Measurements from ENCODE around the gene SPOCK1. TPM values are rescaled to one million over a fixed set of nuclear protein-coding genes. Genes with fewer than 3 reads are reported as not detected.

Gene SPOCK1
- total RNA-seq, 1 experiment from 2014 or later = 10.9 TPM

DNA sequence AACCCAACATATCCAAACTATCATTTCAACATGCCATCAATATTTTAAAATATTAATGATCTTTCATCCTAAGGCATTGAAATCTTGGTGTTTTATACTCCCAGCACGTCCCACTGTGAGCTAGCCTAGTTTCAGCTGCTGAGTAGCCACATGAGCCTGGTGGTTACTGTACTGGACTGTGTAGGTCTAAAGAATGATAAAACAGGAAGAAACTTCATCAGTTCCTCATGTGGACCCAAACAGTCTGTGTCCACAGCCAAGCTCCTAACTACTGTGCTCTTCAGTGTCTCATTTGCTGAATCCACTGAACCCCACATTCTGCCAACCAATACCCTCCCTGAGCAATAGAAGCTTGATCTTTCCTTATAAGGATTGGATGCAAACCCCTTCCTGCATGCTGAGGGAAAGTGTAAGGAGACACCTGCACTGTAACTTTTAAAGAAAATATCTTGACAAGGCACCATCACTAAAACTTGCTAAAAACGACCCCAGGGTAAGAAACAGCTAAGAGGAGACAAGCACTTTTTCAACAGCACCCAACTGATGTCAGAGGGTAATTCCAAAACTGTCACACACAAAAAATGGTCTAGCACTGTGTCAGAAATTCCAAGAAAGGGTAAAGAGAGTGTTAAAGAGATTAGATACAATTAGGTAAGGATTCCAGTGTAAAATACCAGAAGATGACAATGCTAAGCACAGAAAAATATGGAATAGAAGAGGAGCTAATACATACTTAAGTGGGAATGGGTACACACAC is 126.9 kb downstream of the SPOCK1 start:
- H3K79me1 ChIP-seq (ENCODE audit: insufficient read depth, low read depth, low read length, poor library complexity, severe bottlenecking) = no peaks in the 10 kb centered on the region
- H3K27me3 Mint-ChIP-seq (ENCODE audit: low read depth) = no peaks in the 10 kb centered on the region
- no peak overlapping the region for H4K5ac ChIP-seq (ENCODE audit: insufficient read length, low read depth, low read length)
- no peak overlapping the region for H3K23ac ChIP-seq (ENCODE audit: insufficient read length, low read depth, low read length)
- TF ChIP-seq, protein P1, sequence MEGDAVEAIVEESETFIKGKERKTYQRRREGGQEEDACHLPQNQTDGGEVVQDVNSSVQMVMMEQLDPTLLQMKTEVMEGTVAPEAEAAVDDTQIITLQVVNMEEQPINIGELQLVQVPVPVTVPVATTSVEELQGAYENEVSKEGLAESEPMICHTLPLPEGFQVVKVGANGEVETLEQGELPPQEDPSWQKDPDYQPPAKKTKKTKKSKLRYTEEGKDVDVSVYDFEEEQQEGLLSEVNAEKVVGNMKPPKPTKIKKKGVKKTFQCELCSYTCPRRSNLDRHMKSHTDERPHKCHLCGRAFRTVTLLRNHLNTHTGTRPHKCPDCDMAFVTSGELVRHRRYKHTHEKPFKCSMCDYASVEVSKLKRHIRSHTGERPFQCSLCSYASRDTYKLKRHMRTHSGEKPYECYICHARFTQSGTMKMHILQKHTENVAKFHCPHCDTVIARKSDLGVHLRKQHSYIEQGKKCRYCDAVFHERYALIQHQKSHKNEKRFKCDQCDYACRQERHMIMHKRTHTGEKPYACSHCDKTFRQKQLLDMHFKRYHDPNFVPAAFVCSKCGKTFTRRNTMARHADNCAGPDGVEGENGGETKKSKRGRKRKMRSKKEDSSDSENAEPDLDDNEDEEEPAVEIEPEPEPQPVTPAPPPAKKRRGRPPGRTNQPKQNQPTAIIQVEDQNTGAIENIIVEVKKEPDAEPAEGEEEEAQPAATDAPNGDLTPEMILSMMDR (conservative IDR thresholded peaks at IDR 0.05) = no peak
- H3K27ac Mint-ChIP-seq = no peak overlapping the region
- no CpG with 5 or more reads among the region's 2 CpGs for WGBS (ENCODE audit: extremely low coverage, insufficient read length, low lambda C conversion rate)
- no peak overlapping the region for H3K18ac ChIP-seq (ENCODE audit: insufficient read length, low read depth, low read length)
- no peak overlapping the region for H3K4ac ChIP-seq (ENCODE audit: low read depth, low read length)
- no peak overlapping the region for H4K8ac ChIP-seq (replicated peaks; ENCODE audit: insufficient read length, low read depth, low read length)
- H2BK120ac ChIP-seq (ENCODE audit: low read depth, low read length, poor library complexity, severe bottlenecking) = no peak overlapping the region
- H3K9me3 Mint-ChIP-seq = no peaks in the 10 kb centered on the region
- no peaks in the 10 kb centered on the region for H3K36me3 Mint-ChIP-seq (ENCODE audit: insufficient read depth in 1 of 3, low read depth in 3 of 3)
- no peak overlapping the region for H2BK15ac ChIP-seq (ENCODE audit: low read depth, low read length)
- no peak overlapping the region for H2BK12ac ChIP-seq (ENCODE audit: insufficient read length, low read depth, low read length)
- no peak overlapping the region for H3K9ac ChIP-seq (ENCODE audit: extremely low read depth, insufficient read length, low read length)
- H3K4me1 ChIP-seq (ENCODE audit: insufficient read depth, low read length) = no peaks in the 10 kb centered on the region; the same call in 1 of the 2 replicates
- H3K4me1 Mint-ChIP-seq = peaks cover 2 to 6% of the 10 kb centered on the region in 2 experiments
- no peak overlapping the region for H2AFZ ChIP-seq (ENCODE audit: low read length)
- H3K27ac ChIP-seq (ENCODE audit: insufficient read length, low read depth, low read length) = no peak overlapping the region
- no peak overlapping the region for H2AK5ac ChIP-seq (ENCODE audit: insufficient read length, low read length)
- no peaks in the 10 kb centered on the region for H3K9me3 ChIP-seq (ENCODE audit: control insufficient read depth, low read depth, low read length)
- H3K56ac ChIP-seq (ENCODE audit: insufficient read length, low read depth, low read length) = no peak overlapping the region
- H3K4me2 ChIP-seq (ENCODE audit: insufficient read depth, insufficient read length, low read length) = no peak overlapping the region
- no peaks in the 10 kb centered on the region for H3K23me2 ChIP-seq (ENCODE audit: insufficient read length, low read depth, low read length, poor library complexity, severe bottlenecking)
- no peaks in the 10 kb centered on the region for H3K79me2 ChIP-seq (ENCODE audit: insufficient read depth, low read length)
- H3K4me3 Mint-ChIP-seq = no peak overlapping the region
- H2BK5ac ChIP-seq (ENCODE audit: insufficient read length, low read length) = no peak overlapping the region
- H3K14ac ChIP-seq (ENCODE audit: insufficient read depth, low read length) = no peak overlapping the region
- no peak overlapping the region for H2BK20ac ChIP-seq (ENCODE audit: low read depth, low read length, poor library complexity, severe bottlenecking)
- no peak overlapping the region for H4K91ac ChIP-seq (ENCODE audit: insufficient read length, low read depth, low read length)
- no peaks in the 10 kb centered on the region for H4K20me1 ChIP-seq (ENCODE audit: control insufficient read depth, insufficient read depth, insufficient read length)
- no peak for DNase-seq
- no peaks in the 10 kb centered on the region for H3K27me3 ChIP-seq (ENCODE audit: insufficient read depth, low read length)
- H3T11ph ChIP-seq (ENCODE audit: low read length) = no peak overlapping the region

Data from H9 (cell line).